ENCODE results near the gene CTDNEP1. TPM values are rescaled to one million over a fixed set of nuclear protein-coding genes. Genes with fewer than 3 reads are reported as not detected.
A peak's percentile ranks its signal among the peaks of the same experiment; 100 is the strongest.

CTDNEP1 gene
- polyA plus RNA-seq, 3 donors, result 53.1 to 94.1 (median 91.8) TPM

GRCh38 chr17:7221278-7222092 lies 30.0 kb downstream of the CTDNEP1 start:
- no peak overlapping the region for H3K27ac ChIP-seq (ENCODE audit: low read depth, low read length)
- WGBS, 3 donors, result 47 to 69% (median 64%) methylated on average over 10 of the region's 10 CpGs

GRCh38 chr17:7220593-7221277 lies 30.8 kb downstream of the CTDNEP1 start:
- WGBS, 3 donors, result 13 to 26% (median 19%) methylated on average over 11 of the region's 11 CpGs
- H3K27ac ChIP-seq (ENCODE audit: low read depth, low read length), result no peak overlapping the region

- 0% methylated on average over 55 to 63 of the region's 63 CpGs for WGBS, 3 donors
- peak within 1 kb of the TSS; percentile 44 for H3K27ac ChIP-seq (ENCODE audit: low read depth, low read length)
Measured at GRCh38 chr17:7219812-7220592, 31.5 kb downstream of the CTDNEP1 start, which contains the start of the genes ACADVL and DLG4. Gene ACADVL (plus strand): TSS chr17:7219938. CDS start chr17:7219985, 47 bp downstream. Gene DLG4 (minus strand): TSS chr17:7219836.

DNA sequence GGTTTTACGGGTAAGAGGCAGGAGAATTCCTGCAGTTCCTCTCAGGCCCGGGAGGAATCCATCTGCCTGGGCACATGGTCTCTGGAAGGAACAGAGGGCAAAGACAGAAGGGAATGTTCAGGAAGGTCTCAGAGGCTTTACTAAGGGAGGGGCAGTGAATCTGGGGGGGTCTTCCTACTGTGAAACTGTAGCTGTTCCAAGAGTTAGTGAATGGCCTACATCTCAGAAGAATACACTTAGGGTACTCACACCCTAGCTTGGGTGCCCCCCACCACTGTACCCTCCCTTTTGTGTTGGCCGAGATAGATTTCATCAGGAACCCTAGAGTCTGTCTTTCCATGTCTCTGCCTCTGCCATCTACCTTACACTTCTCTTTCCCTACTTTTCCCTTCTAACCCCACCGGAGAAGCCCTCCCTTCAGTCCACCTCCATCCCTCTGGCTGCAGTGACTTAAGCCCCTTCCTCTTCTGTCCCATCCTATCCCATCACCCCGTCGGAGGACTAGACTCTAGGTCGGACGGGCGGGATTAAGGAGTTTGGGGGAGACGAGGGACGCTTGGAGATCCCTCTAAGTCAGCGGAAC lies 32.2 kb downstream of the CTDNEP1 start:
- no peak overlapping the region for H3K27ac ChIP-seq (ENCODE audit: low read depth, low read length)
- WGBS, 3 donors, result 14 to 20% (median 14%) methylated on average over 12 of the region's 12 CpGs

DNA sequence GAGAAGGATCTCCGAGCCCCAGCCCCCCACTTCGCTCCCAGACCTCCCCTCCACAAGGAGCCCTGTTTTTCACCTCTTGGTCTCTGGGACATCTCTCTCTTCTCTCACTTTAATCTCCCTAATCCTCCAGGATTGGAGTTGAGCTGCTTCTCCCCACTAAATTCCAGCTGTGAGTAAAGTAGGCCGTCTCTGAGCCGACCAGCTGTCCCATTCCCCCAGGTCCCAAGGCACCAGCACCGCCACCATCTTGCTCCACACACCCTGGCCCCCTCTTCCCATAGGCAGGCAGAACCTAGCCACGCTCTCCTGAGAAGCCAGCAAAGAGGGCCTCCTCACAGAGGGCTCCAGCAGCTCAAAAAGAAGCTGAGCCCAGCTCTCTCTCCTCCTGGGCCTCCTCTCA lies 32.8 kb downstream of the CTDNEP1 start:
- 74 to 77% (median 75%) methylated on average over 6 of the region's 6 CpGs for WGBS, 3 donors
- no peak overlapping the region for H3K27ac ChIP-seq (ENCODE audit: low read depth, low read length)

DNA sequence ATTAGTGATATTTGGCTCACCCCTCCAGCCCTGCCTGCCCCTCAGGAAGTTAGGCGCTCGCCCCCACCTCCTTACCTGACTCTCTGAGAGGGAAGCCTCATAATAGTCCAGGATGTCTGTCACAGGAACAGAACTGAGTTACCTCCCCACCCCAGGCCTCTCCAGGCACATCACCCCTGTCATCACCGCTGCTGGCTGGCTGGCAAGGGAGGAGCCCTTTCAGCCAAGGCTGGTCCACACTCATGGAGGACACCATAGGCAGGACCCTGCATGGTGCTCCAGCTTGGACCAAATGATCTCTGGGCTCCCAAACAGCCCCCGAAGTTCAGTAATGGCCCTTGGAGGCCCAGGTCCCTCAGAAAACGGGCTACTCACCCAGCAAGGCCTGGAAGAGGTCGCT lies 33.4 kb downstream of the CTDNEP1 start:
- WGBS, 3 donors, result 64 to 68% (median 67%) methylated on average over 6 of the region's 6 CpGs
- H3K27ac ChIP-seq (ENCODE audit: low read depth, low read length), result no peak overlapping the region

DNA sequence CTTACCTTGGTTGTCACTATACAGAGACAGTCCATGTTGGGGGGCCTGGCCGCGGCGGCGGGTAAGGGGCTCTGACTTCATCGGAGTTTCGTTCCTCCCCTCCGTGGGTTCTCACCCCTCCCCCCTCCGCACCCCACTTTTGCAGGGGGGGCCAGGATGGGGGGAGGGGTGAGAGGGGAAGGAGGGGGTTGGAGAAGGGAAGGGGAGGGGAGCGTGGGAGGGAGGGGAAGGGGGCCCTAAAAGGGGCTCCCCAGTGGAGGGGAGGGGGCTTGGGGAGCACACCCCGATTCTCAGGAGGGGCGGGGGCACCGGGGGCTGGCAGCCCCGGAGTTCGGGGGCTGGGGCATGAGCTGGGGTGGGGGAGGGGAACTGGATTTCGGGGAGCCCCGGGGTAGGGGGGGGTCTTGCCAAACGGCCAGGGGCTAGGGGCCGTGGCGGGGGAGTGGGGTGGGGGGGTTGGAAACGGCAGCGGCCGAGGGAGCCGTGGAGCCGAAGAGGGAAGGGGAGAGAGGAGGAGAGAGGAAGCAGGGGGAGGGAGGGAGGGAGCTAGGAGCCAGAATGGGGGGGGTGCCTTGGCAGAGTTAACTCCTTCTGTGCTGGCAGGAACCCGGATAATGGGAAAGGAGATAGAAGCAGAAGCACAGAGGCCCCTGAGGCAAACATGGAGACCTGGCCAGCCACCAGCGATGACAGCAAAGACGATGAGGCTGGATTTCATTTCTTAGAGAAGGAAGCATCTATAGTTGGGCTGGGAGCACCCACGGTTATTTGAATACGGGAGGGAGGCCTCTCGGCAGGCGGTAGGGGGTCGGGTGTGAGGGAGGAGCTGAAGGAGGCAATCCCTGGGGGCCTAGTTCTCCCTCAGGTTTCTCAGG lies 34.2 kb downstream of the CTDNEP1 start:
- H3K27ac ChIP-seq (ENCODE audit: low read depth, low read length), result no peak overlapping the region
- WGBS, 3 donors, result 2 to 5% (median 2%) methylated on average over 24 to 32 of the region's 32 CpGs

GRCh38 chr17:7216242-7217112 lies 35.1 kb downstream of the CTDNEP1 start:
- 22 to 34% (median 25%) methylated on average over 7 of the region's 7 CpGs for WGBS, 3 donors
- H3K27ac ChIP-seq (ENCODE audit: low read depth, low read length), result no peak overlapping the region

- H3K27ac ChIP-seq (ENCODE audit: low read depth, low read length), result no peak overlapping the region
- WGBS, 3 donors, result 8 to 27% (median 18%) methylated on average over 9 to 10 of the region's 10 CpGs
Measured at GRCh38 chr17:7215652-7216180, 35.8 kb downstream of the CTDNEP1 start.

DNA sequence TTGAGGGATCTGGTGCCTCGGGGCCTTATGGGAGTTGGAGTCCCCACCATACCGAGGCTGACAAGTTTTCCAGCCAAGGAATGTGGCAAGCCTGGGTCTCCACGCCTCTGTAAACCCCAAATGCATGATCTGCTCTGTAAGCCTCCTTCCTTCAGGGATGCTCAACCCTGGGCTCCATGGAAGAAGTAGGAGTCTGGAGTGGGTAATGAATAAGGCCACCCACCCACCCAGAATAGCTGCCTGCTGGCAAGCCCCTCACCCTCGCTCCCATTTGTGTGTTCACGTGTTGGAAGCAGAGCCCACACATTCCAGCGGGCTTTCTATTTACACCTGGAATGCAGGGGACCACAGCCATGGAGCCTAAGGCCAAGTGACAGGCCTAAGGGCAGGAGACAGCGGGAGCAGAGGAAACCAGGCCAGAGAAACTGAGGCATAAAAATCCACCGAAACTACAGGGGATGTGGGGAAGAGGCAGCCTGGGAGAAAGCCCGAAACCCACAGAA lies 36.3 kb downstream of the CTDNEP1 start:
- WGBS, 3 donors, result 21 to 28% (median 22%) methylated on average over 9 of the region's 9 CpGs
- no peak overlapping the region for H3K27ac ChIP-seq (ENCODE audit: low read depth, low read length)

- H3K27ac ChIP-seq (ENCODE audit: low read depth, low read length), result no peak overlapping the region
Measured at GRCh38 chr17:7214300-7215135, 37.0 kb downstream of the CTDNEP1 start.

DNA sequence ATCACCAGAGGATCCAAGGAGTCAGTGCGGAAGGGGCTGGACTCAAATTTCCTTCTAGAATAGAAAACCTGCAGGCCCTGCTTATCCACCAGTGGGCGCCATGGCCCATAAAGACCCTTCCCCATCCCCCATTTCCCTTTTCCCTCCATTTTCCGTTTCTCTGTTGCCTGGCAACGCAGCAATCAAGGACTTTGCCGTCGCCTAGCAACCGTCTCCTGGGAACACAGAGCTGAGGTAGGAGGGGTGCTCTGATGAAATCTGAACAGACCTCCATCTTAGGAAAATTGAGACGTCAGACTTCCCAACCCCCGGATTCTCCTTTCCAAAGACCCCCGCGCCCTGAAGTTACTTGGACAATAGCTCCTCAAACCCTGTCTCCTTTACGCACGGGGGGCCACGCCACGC lies 37.6 kb downstream of the CTDNEP1 start:
- WGBS, 3 donors, result 2 to 5% (median 3%) methylated on average over 15 of the region's 15 CpGs
- H3K27ac ChIP-seq (ENCODE audit: low read depth, low read length), result no peak overlapping the region

More at GRCh38 chr17:7214300-7215135, 37.0 kb downstream of the CTDNEP1 start:
- WGBS, 3 donors, result 0 to 1% (median 1%) methylated on average over 44 to 45 of the region's 45 CpGs

GRCh38 chr17:7211491-7212273 lies 39.9 kb downstream of the CTDNEP1 start:
- 39 to 62% (median 58%) methylated on average over 24 to 34 of the region's 37 CpGs for WGBS, 3 donors
- H3K27ac ChIP-seq (ENCODE audit: low read depth, low read length), result no peak overlapping the region

DNA sequence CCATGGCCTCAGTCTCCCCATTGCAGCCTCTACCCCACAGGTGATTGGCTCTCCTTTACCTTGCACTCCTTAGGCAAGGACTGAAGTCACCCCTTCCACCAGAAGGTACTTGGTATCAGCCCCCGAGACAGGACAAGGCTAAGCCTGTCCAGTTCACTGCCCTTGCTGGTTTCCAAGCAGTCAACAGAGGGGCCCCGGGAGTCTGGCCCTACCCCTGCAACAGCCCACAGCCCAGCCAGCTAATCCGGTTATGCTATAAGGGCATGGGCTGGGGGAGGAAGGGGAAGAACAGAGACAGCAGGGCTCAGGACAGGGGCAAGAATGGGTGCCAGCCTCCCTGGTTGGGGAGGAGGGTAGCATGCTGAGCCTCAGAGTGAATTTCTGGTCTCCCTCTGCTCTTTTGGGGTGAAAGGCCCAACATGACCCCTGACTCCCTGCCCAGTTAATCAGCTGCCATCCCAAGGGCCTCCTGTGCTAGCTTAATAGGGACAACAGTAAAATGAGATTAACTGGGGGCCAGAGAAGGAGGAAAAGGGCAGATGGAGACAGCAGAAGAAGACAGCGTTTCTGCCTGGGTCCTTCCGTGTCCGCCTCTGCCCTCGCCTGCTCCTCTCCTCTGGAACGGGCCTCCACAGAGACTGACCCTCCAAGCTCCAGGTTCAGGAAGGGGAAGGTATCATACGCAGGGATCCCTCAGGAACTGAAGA lies 42.6 kb downstream of the CTDNEP1 start:
- 82 to 91% (median 85%) methylated on average over 9 of the region's 9 CpGs for WGBS, 3 donors
- no peak overlapping the region for H3K27ac ChIP-seq (ENCODE audit: low read depth, low read length)
